ENCODE measurements around the gene PIP5KL1.

The PIP5KL1 gene

GRCh38 chr9:127949827-127950512, 19.4 kb upstream of the PIP5KL1 start:
- no peak for TF ChIP-seq CTCF (IDR thresholded peaks at IDR 0.05; ENCODE audit: low read depth, low read length, missing control alignments)
- no peak for DNase-seq (ENCODE audit: extremely low read depth, low read depth)
- H3K4me3 ChIP-seq (replicated peaks; ENCODE audit: low read depth, low read length), result no peak overlapping the region

GRCh38 chr9:127947841-127948710, 17.5 kb upstream of the PIP5KL1 start:
- H3K4me3 ChIP-seq (replicated peaks; ENCODE audit: low read depth, low read length), result no peak overlapping the region
- DNase-seq (ENCODE audit: extremely low read depth, low read depth), result no peak
- no peak for TF ChIP-seq CTCF (IDR thresholded peaks at IDR 0.05; ENCODE audit: low read depth, low read length, missing control alignments)

GRCh38 chr9:127946728-127947127, 16.2 kb upstream of the PIP5KL1 start:
- no peak for DNase-seq (ENCODE audit: extremely low read depth, low read depth)
- TF ChIP-seq CTCF (IDR thresholded peaks at IDR 0.05; ENCODE audit: low read depth, low read length, missing control alignments), result no peak

GRCh38 chr9:127945942-127946341, 15.4 kb upstream of the PIP5KL1 start:
- no peak for TF ChIP-seq CTCF (IDR thresholded peaks at IDR 0.05; ENCODE audit: low read depth, low read length, missing control alignments)
- H3K4me3 ChIP-seq (replicated peaks; ENCODE audit: low read depth, low read length), result no peak overlapping the region
- DNase-seq (ENCODE audit: extremely low read depth, low read depth), result no peak

More at GRCh38 chr9:127946728-127947127, 16.2 kb upstream of the PIP5KL1 start:
- H3K4me3 ChIP-seq (replicated peaks; ENCODE audit: low read depth, low read length), result no peak overlapping the region

GRCh38 chr9:127945338-127945737, 14.8 kb upstream of the PIP5KL1 start:
- no peak for TF ChIP-seq CTCF (IDR thresholded peaks at IDR 0.05; ENCODE audit: low read depth, low read length, missing control alignments)
- no peak for DNase-seq (ENCODE audit: extremely low read depth, low read depth)
- H3K4me3 ChIP-seq (replicated peaks; ENCODE audit: low read depth, low read length), result no peak overlapping the region

- TF ChIP-seq CTCF (IDR thresholded peaks at IDR 0.05; ENCODE audit: low read depth, low read length, missing control alignments), result no peak
- H3K4me3 ChIP-seq (replicated peaks; ENCODE audit: low read depth, low read length), result no peak overlapping the region
- no peak for DNase-seq (ENCODE audit: extremely low read depth, low read depth)
Measured at GRCh38 chr9:127944586-127945218, 14.1 kb upstream of the PIP5KL1 start.

All from HFF-Myc (cell line).